ENCODE measurements around the gene SIK3.

The SIK3 gene

GRCh38 chr11:116874251-116874650, 224.0 kb downstream of the SIK3 start:
- no peak overlapping the region for H3K27ac ChIP-seq (ENCODE audit: insufficient read depth in 1 of 2, low read depth in 1 of 2, low read length in 2 of 2, poor library complexity in 1 of 2, severe bottlenecking in 2 of 2)
- 90% methylated on average over 1 of the region's 2 CpGs for WGBS (ENCODE audit: insufficient coverage)

GRCh38 chr11:116873381-116873780, 224.8 kb downstream of the SIK3 start:
- 91% methylated on average over 10 of the region's 11 CpGs for WGBS (ENCODE audit: insufficient coverage)
- Histone ChIP-seq H3K27ac (ENCODE audit: insufficient read depth in 1 of 2, low read depth in 1 of 2, low read length in 2 of 2, poor library complexity in 1 of 2, severe bottlenecking in 2 of 2) (no peak overlapping the region), H3K9me3 (ENCODE audit: control extremely low read depth in 1 of 5, control insufficient read depth in 4 of 5, insufficient read depth in 2 of 5, low read depth in 1 of 5, low read length in 4 of 5) (no peaks in the 10 kb centered on the region), H3K4me1 (ENCODE audit: control extremely low read depth in 1 of 4, control insufficient read depth in 4 of 4, insufficient read depth in 4 of 4, low read length in 3 of 4) (peaks cover 14 to 53% (median 38%) of the 10 kb centered on the region in 4 experiments), H3K4me3 (ENCODE audit: control insufficient read depth in 1 of 7, extremely low read depth in 1 of 7, insufficient read depth in 4 of 7, low read depth in 2 of 7, low read length in 6 of 7) (no peak overlapping the region), H3K27me3 (replicated peaks in 2 of 5; ENCODE audit: control insufficient read depth in 4 of 5, insufficient read depth in 5 of 5, low read length in 4 of 5) (no peaks in the 10 kb centered on the region), H3K36me3 (ENCODE audit: control insufficient read depth in 4 of 4, insufficient read depth in 4 of 4, low read length in 3 of 4) (peaks cover 29 to 66% (median 55%) of the 10 kb centered on the region in 4 experiments)
- no peak for DNase-seq
- CTCF ChIA-PET: interaction anchor here (0.6 to 3.6 kb wide), 10 partner anchors 9 to 237 kb away, joined by 3 to 9 read pairs (median 4); no protein-coding TSS in a partner anchor
- POLR2A ChIA-PET: no interaction called here

More at GRCh38 chr11:116874251-116874650, 224.0 kb downstream of the SIK3 start:
- H3K36me3 ChIP-seq (ENCODE audit: control insufficient read depth in 4 of 4, insufficient read depth in 4 of 4, low read length in 3 of 4): peaks cover 24 to 58% (median 51%) of the 10 kb centered on the region in 4 experiments
- ChIA-PET POLR2A (no interaction called here), CTCF (interaction anchor here (0.6 to 3.6 kb wide), 7 partner anchors 10 to 236 kb away, joined by 3 to 9 read pairs (median 6); no protein-coding TSS in a partner anchor)
- H3K4me1 ChIP-seq (ENCODE audit: control extremely low read depth in 1 of 4, control insufficient read depth in 4 of 4, insufficient read depth in 4 of 4, low read length in 3 of 4): peaks cover 12 to 47% (median 32%) of the 10 kb centered on the region in 4 experiments
- H3K27me3 ChIP-seq (replicated peaks in 2 of 5; ENCODE audit: control insufficient read depth in 4 of 5, insufficient read depth in 5 of 5, low read length in 4 of 5): no peaks in the 10 kb centered on the region
- no peak for DNase-seq
- no peak overlapping the region for H3K4me3 ChIP-seq (ENCODE audit: control insufficient read depth in 1 of 7, extremely low read depth in 1 of 7, insufficient read depth in 4 of 7, low read depth in 2 of 7, low read length in 6 of 7)
- H3K9me3 ChIP-seq (ENCODE audit: control extremely low read depth in 1 of 5, control insufficient read depth in 4 of 5, insufficient read depth in 2 of 5, low read depth in 1 of 5, low read length in 4 of 5): no peaks in the 10 kb centered on the region

- no peaks in the 10 kb centered on the region for H3K27me3 ChIP-seq (replicated peaks in 2 of 5; ENCODE audit: control insufficient read depth in 4 of 5, insufficient read depth in 5 of 5, low read length in 4 of 5)
- no peaks in the 10 kb centered on the region for H3K9me3 ChIP-seq (ENCODE audit: control extremely low read depth in 1 of 5, control insufficient read depth in 4 of 5, insufficient read depth in 2 of 5, low read depth in 1 of 5, low read length in 4 of 5)
- H3K36me3 ChIP-seq (ENCODE audit: control insufficient read depth in 4 of 4, insufficient read depth in 4 of 4, low read length in 3 of 4): peaks cover 46 to 82% (median 69%) of the 10 kb centered on the region in 4 experiments
- peak in 2 of 3 donors; percentile 42 to 58 for DNase-seq
- ChIA-PET POLR2A (interaction anchor here (0.5 to 0.6 kb wide), 2 partner anchors 299 to 312 kb away, joined by 3 to 5 read pairs; no protein-coding TSS in a partner anchor), CTCF (interaction anchor here (1.7 to 3.1 kb wide), 4 partner anchors 35 to 235 kb away, joined by 8 to 14 read pairs (median 12); partner anchors contain the start of gene APOA5)
- H3K27ac ChIP-seq (ENCODE audit: insufficient read depth in 1 of 2, low read depth in 1 of 2, low read length in 2 of 2, poor library complexity in 1 of 2, severe bottlenecking in 2 of 2): peak overlapping the region; percentile 53 to 61
- H3K4me1 ChIP-seq (ENCODE audit: control extremely low read depth in 1 of 4, control insufficient read depth in 4 of 4, insufficient read depth in 4 of 4, low read length in 3 of 4): peaks cover 14 to 42% (median 34%) of the 10 kb centered on the region in 4 experiments
- 60% methylated on average over 2 of the region's 3 CpGs for WGBS (ENCODE audit: insufficient coverage)
- H3K4me3 ChIP-seq (ENCODE audit: control insufficient read depth in 1 of 7, extremely low read depth in 1 of 7, insufficient read depth in 4 of 7, low read depth in 2 of 7, low read length in 6 of 7): no peak overlapping the region
Measured at GRCh38 chr11:116871248-116871647, 227.0 kb downstream of the SIK3 start.

- POLR2A ChIA-PET: interaction anchor here (0.6 to 1.6 kb wide), 2 partner anchors 17 to 719 kb away, joined by 3 to 6 read pairs; no protein-coding TSS in a partner anchor
Measured at GRCh38 chr11:116870054-116870453, 228.2 kb downstream of the SIK3 start.

DNA sequence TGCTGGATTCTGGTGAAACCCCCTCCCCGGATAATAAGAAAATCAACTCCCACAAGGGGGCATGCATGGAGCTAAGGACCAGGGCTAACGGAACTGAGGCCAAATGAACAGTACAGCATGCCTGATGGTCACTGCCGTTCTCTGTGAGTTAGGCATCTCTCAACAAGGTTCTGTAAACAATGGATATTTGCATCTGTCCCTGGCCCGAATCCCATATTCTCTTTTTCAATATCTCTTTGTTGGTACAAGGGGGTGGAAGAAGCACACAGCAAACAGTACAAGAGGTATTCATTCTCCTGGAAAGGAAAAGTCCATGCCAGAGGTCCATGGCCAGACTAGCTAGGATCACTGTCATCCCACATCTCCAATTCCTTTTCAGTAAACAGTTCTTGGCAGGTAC, 228.6 kb downstream of the SIK3 start:
- H3K9me3 ChIP-seq (ENCODE audit: control extremely low read depth in 1 of 5, control insufficient read depth in 4 of 5, insufficient read depth in 2 of 5, low read depth in 1 of 5, low read length in 4 of 5): no peaks in the 10 kb centered on the region
- CTCF ChIA-PET: interaction anchor here (0.8 to 3.1 kb wide), 9 partner anchors 11 to 310 kb away, joined by 3 to 14 read pairs (median 4); partner anchors contain the start of genes APOA5 and SIDT2
- POLR2A ChIA-PET: interaction anchor here (1.6 kb wide), 1 partner anchor 16 kb away, joined by 6 read pairs; no protein-coding TSS in a partner anchor
- no peak for DNase-seq
- no peaks in the 10 kb centered on the region for H3K27me3 ChIP-seq (replicated peaks in 2 of 5; ENCODE audit: control insufficient read depth in 4 of 5, insufficient read depth in 5 of 5, low read length in 4 of 5)
- 100% methylated on average over 3 of the region's 4 CpGs for WGBS (ENCODE audit: insufficient coverage)
- H3K4me1 ChIP-seq (ENCODE audit: control extremely low read depth in 1 of 4, control insufficient read depth in 4 of 4, insufficient read depth in 4 of 4, low read length in 3 of 4): peaks cover 14 to 37% (median 33%) of the 10 kb centered on the region in 4 experiments
- peak overlapping the region in 1 of 7 experiments; percentile 11 for H3K4me3 ChIP-seq (ENCODE audit: control insufficient read depth in 1 of 7, extremely low read depth in 1 of 7, insufficient read depth in 4 of 7, low read depth in 2 of 7, low read length in 6 of 7)
- H3K27ac ChIP-seq (ENCODE audit: insufficient read depth in 1 of 2, low read depth in 1 of 2, low read length in 2 of 2, poor library complexity in 1 of 2, severe bottlenecking in 2 of 2): peak overlapping the region; percentile 53 to 61
- H3K36me3 ChIP-seq (ENCODE audit: control insufficient read depth in 4 of 4, insufficient read depth in 4 of 4, low read length in 3 of 4): peaks cover 42 to 82% (median 71%) of the 10 kb centered on the region in 4 experiments

More at GRCh38 chr11:116870054-116870453, 228.2 kb downstream of the SIK3 start:
- 9% methylated on average over 3 of the region's 3 CpGs for WGBS (ENCODE audit: insufficient coverage)
- Histone ChIP-seq H3K27ac (ENCODE audit: insufficient read depth in 1 of 2, low read depth in 1 of 2, low read length in 2 of 2, poor library complexity in 1 of 2, severe bottlenecking in 2 of 2) (peak overlapping the region; percentile 53 to 61), H3K9me3 (ENCODE audit: control extremely low read depth in 1 of 5, control insufficient read depth in 4 of 5, insufficient read depth in 2 of 5, low read depth in 1 of 5, low read length in 4 of 5) (no peaks in the 10 kb centered on the region), H3K27me3 (replicated peaks in 2 of 5; ENCODE audit: control insufficient read depth in 4 of 5, insufficient read depth in 5 of 5, low read length in 4 of 5) (no peaks in the 10 kb centered on the region), H3K4me1 (ENCODE audit: control extremely low read depth in 1 of 4, control insufficient read depth in 4 of 4, insufficient read depth in 4 of 4, low read length in 3 of 4) (peaks cover 14 to 37% (median 33%) of the 10 kb centered on the region in 4 experiments), H3K4me3 (ENCODE audit: control insufficient read depth in 1 of 7, extremely low read depth in 1 of 7, insufficient read depth in 4 of 7, low read depth in 2 of 7, low read length in 6 of 7) (no peak overlapping the region), H3K36me3 (ENCODE audit: control insufficient read depth in 4 of 4, insufficient read depth in 4 of 4, low read length in 3 of 4) (peaks cover 44 to 82% (median 70%) of the 10 kb centered on the region in 4 experiments)
- DNase-seq: peak; percentile 57 to 97 (median 96)
- CTCF ChIA-PET: interaction anchor here (1.0 to 3.1 kb wide), 9 partner anchors 9 to 309 kb away, joined by 3 to 14 read pairs (median 8); partner anchors contain the start of genes APOA5 and SIDT2

DNA sequence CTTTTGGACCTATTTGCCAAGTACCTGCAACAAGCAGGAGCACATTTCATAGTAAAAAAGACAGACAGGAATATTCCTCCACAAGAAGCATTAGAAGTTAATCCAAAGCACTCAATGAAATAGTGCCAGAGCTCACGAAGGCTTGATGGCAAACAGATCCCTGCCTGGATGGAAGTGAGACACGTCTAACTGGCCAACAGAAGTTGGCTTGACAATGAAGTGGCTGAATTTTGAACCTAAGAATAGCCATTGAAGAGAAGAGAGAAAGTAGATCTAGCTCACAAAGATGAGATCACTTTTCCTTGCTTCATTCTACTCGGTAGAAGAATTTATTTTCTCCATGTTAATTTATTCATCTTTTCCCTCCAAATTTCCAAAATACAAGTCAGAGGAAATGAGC, 230.2 kb downstream of the SIK3 start:
- WGBS (ENCODE audit: insufficient coverage): no CpG with 5 or more reads among the region's 3 CpGs
- ChIA-PET CTCF (interaction anchor here (0.7 to 1.6 kb wide), 5 partner anchors 9 to 81 kb away, joined by 3 to 4 read pairs (median 3); partner anchors contain the start of gene ZPR1), POLR2A (no interaction called here)
- Histone ChIP-seq H3K4me1 (ENCODE audit: control extremely low read depth in 1 of 4, control insufficient read depth in 4 of 4, insufficient read depth in 4 of 4, low read length in 3 of 4) (peaks cover 14 to 37% (median 33%) of the 10 kb centered on the region in 4 experiments), H3K27ac (ENCODE audit: insufficient read depth in 1 of 2, low read depth in 1 of 2, low read length in 2 of 2, poor library complexity in 1 of 2, severe bottlenecking in 2 of 2) (no peak overlapping the region), H3K36me3 (ENCODE audit: control insufficient read depth in 4 of 4, insufficient read depth in 4 of 4, low read length in 3 of 4) (peaks cover 37 to 81% (median 70%) of the 10 kb centered on the region in 4 experiments), H3K27me3 (replicated peaks in 2 of 5; ENCODE audit: control insufficient read depth in 4 of 5, insufficient read depth in 5 of 5, low read length in 4 of 5) (no peaks in the 10 kb centered on the region), H3K4me3 (ENCODE audit: control insufficient read depth in 1 of 7, extremely low read depth in 1 of 7, insufficient read depth in 4 of 7, low read depth in 2 of 7, low read length in 6 of 7) (no peak overlapping the region), H3K9me3 (ENCODE audit: control extremely low read depth in 1 of 5, control insufficient read depth in 4 of 5, insufficient read depth in 2 of 5, low read depth in 1 of 5, low read length in 4 of 5) (no peaks in the 10 kb centered on the region)
- DNase-seq: no peak

- WGBS (ENCODE audit: insufficient coverage): 100% methylated on average over 6 of the region's 11 CpGs
- peaks cover 33 to 81% (median 68%) of the 10 kb centered on the region in 4 experiments for H3K36me3 ChIP-seq (ENCODE audit: control insufficient read depth in 4 of 4, insufficient read depth in 4 of 4, low read length in 3 of 4)
- H3K4me3 ChIP-seq (ENCODE audit: control insufficient read depth in 1 of 7, extremely low read depth in 1 of 7, insufficient read depth in 4 of 7, low read depth in 2 of 7, low read length in 6 of 7): no peak overlapping the region
- no peak for DNase-seq
- ChIA-PET POLR2A (no interaction called here), CTCF (interaction anchor here (0.7 to 2.1 kb wide), 7 partner anchors 9 to 80 kb away, joined by 3 to 7 read pairs (median 3); partner anchors contain the start of gene ZPR1)
- H3K27ac ChIP-seq (ENCODE audit: insufficient read depth in 1 of 2, low read depth in 1 of 2, low read length in 2 of 2, poor library complexity in 1 of 2, severe bottlenecking in 2 of 2): no peak overlapping the region
- no peaks in the 10 kb centered on the region for H3K27me3 ChIP-seq (replicated peaks in 2 of 5; ENCODE audit: control insufficient read depth in 4 of 5, insufficient read depth in 5 of 5, low read length in 4 of 5)
- peaks cover 14 to 37% (median 33%) of the 10 kb centered on the region in 4 experiments for H3K4me1 ChIP-seq (ENCODE audit: control extremely low read depth in 1 of 4, control insufficient read depth in 4 of 4, insufficient read depth in 4 of 4, low read length in 3 of 4)
- no peaks in the 10 kb centered on the region for H3K9me3 ChIP-seq (ENCODE audit: control extremely low read depth in 1 of 5, control insufficient read depth in 4 of 5, insufficient read depth in 2 of 5, low read depth in 1 of 5, low read length in 4 of 5)
Measured at GRCh38 chr11:116867619-116868018, 230.6 kb downstream of the SIK3 start.
